Measurements from ENCODE around the gene RAB6D. TPM values are rescaled to one million over a fixed set of nuclear protein-coding genes. Genes with fewer than 3 reads are reported as not detected.

The RAB6D gene
- total and polyA plus RNA-seq, 2 of the 13 experiments (the other 11 are each of a cell fraction or from before 2014, with no cell fraction given): 0.01 TPM; not detected in 1

- Histone ChIP-seq H4K20me1 (ENCODE audit: insufficient read depth, low read length) (no peaks in the 10 kb centered on the region), H3K9me3 (ENCODE audit: low read length) (no peaks in the 10 kb centered on the region), H3K4me2 (ENCODE audit: low read depth, low read length) (no peak overlapping the region), H3K79me2 (ENCODE audit: insufficient read depth, low read length) (no peaks in the 10 kb centered on the region), H2AFZ (ENCODE audit: low read length) (no peak overlapping the region), H3K4me1 (ENCODE audit: insufficient read depth, low read length) (no peaks in the 10 kb centered on the region), H3K27me3 (ENCODE audit: control insufficient read depth in 1 of 2, insufficient read depth in 2 of 2, low read length in 2 of 2) (peaks cover 0 to 16% of the 10 kb centered on the region in 2 experiments; a peak in 3 of 5 replicates), H3K9ac (ENCODE audit: insufficient read depth, low read depth, low read length) (no peak overlapping the region), H3K36me3 (replicated peaks in 1 of 2; ENCODE audit: control insufficient read depth in 1 of 2, insufficient read depth in 2 of 2, low read length in 2 of 2) (no peaks in the 10 kb centered on the region), H3K27ac (ENCODE audit: extremely low read length, insufficient read depth, low read length) (no peak overlapping the region), H3K4me3 (replicated peaks in 1 of 3; ENCODE audit: insufficient read depth in 1 of 3, low read depth in 2 of 3, low read length in 3 of 3) (no peak overlapping the region)
- ATAC-seq (no peak), DNase-seq (ENCODE audit: low spot score) (no peak), FAIRE-seq (no peak)
- ChIA-PET POLR2A (no interaction called here), CTCF (ENCODE audit: low intra/inter-chr PET ratio, low total read pairs) (no interaction called here)
- in situ Hi-C loops (cut with HindIII; ENCODE audit: extremely low pct_ligation_motif_present, low pct_unique_long_range_greater_than_20kb): no loop called here
- TF ChIP-seq MNT (IDR thresholded peaks at IDR 0.05) (peak; percentile 26; the same call in 1 of the 2 replicates), HOMEZ (CRISPR knock-in tag; IDR thresholded peaks at IDR 0.05; ENCODE audit: low read depth) (no peak), ZNF33A (CRISPR knock-in tag; IDR thresholded peaks at IDR 0.05; ENCODE audit: borderline replicate concordance) (no peak), DPF2 (CRISPR knock-in tag; IDR thresholded peaks at IDR 0.05; ENCODE audit: borderline replicate concordance, low read depth) (no peak), IKZF5 (CRISPR knock-in tag; IDR thresholded peaks at IDR 0.05) (no peak)
- BruUV-seq (replicated peaks): no TSS peak
- intact Hi-C loops (cut with micrococcal nuclease; ENCODE audit: unreplicated experiment): no loop called here
- WGBS (ENCODE audit: low lambda C conversion rate): 40% methylated on average over 5 of the region's 7 CpGs
Measured at GRCh38 chr2:131367352-131367751, 3.4 kb upstream of the RAB6D start.
